Lung (tissue), 12 donors: ENCODE measurements around the gene CEP170B. TPM values are rescaled to one million over a fixed set of nuclear protein-coding genes. Genes with fewer than 3 reads are reported as not detected.

Source experiments
- ATAC-seq: fragments of 200-7000 bp; cut with Tn5 transposase; one replicate; pipeline ENCODE4 v1.9.1; 2020; ENCODE audit warnings: moderate number of reproducible peaks; ENCODE audit not compliant: insufficient read depth, low FRiP score
- DNase-seq, 3 donors: peaks; one replicate each; pipeline ENCODE4 v3.0.0-alpha.2; 2013 to 2017
- H3K27ac ChIP-seq, 2 donors: one replicate each; pipeline ENCODE4 v1.5.1; 2013; ENCODE audit warnings: mild to moderate bottlenecking in 2 of 2, moderate library complexity in 2 of 2, control low read depth in 1 of 2, inconsistent platforms in 1 of 2, low read depth in 1 of 2, low read length in 1 of 2
- H3K27me3 ChIP-seq, 3 donors: one replicate each; pipeline ENCODE4 v1.5.1; 2013; ENCODE audit warnings: low read length in 2 of 3; ENCODE audit not compliant: control insufficient read depth in 3 of 3, insufficient read depth in 3 of 3
- H3K36me3 ChIP-seq, 4 donors: one replicate each; pipeline ENCODE4 v1.5.1; 2013; ENCODE audit warnings: low read length in 4 of 4, mild to moderate bottlenecking in 1 of 4, moderate library complexity in 1 of 4; ENCODE audit not compliant: control insufficient read depth in 4 of 4, insufficient read depth in 4 of 4
- H3K4me1 ChIP-seq, 5 donors: one replicate each; pipeline ENCODE4 v1.5.1; 2013; ENCODE audit warnings: low read length in 5 of 5, mild to moderate bottlenecking in 2 of 5, moderate library complexity in 1 of 5; ENCODE audit not compliant: control insufficient read depth in 5 of 5, insufficient read depth in 5 of 5
- H3K4me3 ChIP-seq: one replicate; pipeline ENCODE4 v1.5.1; 2013; ENCODE audit warnings: mild to moderate bottlenecking, control low read depth, moderate library complexity
- H3K9ac ChIP-seq, 2 donors: one replicate each; pipeline ENCODE4 v1.5.1; 2013; ENCODE audit warnings: low read length in 2 of 2, control low read depth in 1 of 2; ENCODE audit not compliant: insufficient read depth in 1 of 2
- H3K9me3 ChIP-seq, 4 donors: one replicate each; pipeline ENCODE4 v1.5.1; 2013; ENCODE audit warnings: low read length in 3 of 4, mild to moderate bottlenecking in 1 of 4, moderate library complexity in 1 of 4; ENCODE audit not compliant: control insufficient read depth in 4 of 4, insufficient read depth in 3 of 4
- WGBS, 2 donors: extraction: QIAGEN DNeasy Blood & Tissue Kit; methylation state at CpG; one replicate each; pipeline ENCODE4 v1.1.7; 2013; 5-methylcytosine and 5-hydroxymethylcytosine counted together
- polyA plus RNA-seq, 2 donors: library from polyadenylated mRNA; stranded (reverse); fragments of 200-250 nt; gene quantifications; one replicate each; pipeline ENCODE4 v1.2.1, GENCODE V29; 2013
- total RNA-seq, 2 donors: library from RNA; depleted of rRNA in 1 of 2; stranded (reverse); fragments of >200 nt in 1 of 2; gene quantifications; one replicate each; pipeline ENCODE4 v1.2.1, GENCODE V29; 2014 to 2021
- TF ChIP-seq, protein P1 (sequence below): IDR thresholded peaks from 2 replicates; pipeline ENCODE4 v1.5.1; 2012; ENCODE audit warnings: mild to moderate bottlenecking; ENCODE audit errors: control extremely low read depth, extremely low read depth
- donor health status: control.
- donor health status: control.
- donor health status: Bipolar disorder and iron deficiency.
- donor health status: healthy.
- donor health status: DM: yes; HTN: yes; CAD: no.

Gene CEP170B
- total and polyA plus RNA-seq, 4 donors, result 12.1 to 50.3 (median 15.1) TPM

DNA sequence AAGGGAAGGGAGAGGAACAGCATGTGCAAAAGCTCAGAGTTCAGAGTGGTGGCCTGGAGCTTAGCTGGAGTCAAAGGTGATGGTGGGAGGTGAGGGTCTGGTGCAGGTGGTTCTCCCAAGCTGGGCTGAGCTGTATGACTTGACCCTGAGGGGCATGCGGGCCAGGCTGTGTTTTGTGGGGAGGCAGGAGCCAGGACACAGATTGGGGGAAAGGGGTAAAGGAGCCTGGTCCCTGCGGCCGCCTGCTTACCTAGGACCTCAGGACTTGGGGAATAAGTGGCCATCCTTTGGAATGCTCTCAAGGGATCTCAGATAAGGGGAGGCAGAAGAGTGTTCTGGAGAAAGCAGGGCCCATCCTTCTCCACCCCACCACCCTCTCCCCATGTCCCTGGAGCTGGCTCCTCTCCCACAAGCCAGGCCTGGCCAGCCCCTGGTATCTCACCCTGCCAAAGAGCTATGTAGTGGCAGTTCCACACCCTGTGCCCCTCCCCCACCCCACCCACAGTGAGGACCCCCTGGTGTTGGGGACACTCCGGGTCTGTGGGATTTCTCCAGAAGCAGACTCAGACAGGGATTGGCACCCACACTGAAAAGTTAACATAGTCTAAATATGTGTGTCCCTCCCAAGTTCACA, 19.9 kb upstream of the CEP170B start:
- Histone ChIP-seq H3K4me3 (no peak overlapping the region), H3K4me1 (peaks cover 0 to 9% (median 0%) of the 10 kb centered on the region in 5 donors), H3K9me3 (no peaks in the 10 kb centered on the region), H3K27ac (no peak overlapping the region), H3K36me3 (no peaks in the 10 kb centered on the region), H3K27me3 (peaks cover 0 to 53% (median 41%) of the 10 kb centered on the region in 3 donors), H3K9ac (no peak overlapping the region)
- WGBS, 2 donors, result 90 to 93% methylated on average over 4 of the region's 4 CpGs
- TF ChIP-seq, protein P1, sequence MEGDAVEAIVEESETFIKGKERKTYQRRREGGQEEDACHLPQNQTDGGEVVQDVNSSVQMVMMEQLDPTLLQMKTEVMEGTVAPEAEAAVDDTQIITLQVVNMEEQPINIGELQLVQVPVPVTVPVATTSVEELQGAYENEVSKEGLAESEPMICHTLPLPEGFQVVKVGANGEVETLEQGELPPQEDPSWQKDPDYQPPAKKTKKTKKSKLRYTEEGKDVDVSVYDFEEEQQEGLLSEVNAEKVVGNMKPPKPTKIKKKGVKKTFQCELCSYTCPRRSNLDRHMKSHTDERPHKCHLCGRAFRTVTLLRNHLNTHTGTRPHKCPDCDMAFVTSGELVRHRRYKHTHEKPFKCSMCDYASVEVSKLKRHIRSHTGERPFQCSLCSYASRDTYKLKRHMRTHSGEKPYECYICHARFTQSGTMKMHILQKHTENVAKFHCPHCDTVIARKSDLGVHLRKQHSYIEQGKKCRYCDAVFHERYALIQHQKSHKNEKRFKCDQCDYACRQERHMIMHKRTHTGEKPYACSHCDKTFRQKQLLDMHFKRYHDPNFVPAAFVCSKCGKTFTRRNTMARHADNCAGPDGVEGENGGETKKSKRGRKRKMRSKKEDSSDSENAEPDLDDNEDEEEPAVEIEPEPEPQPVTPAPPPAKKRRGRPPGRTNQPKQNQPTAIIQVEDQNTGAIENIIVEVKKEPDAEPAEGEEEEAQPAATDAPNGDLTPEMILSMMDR, result no peak
- DNase-seq (no peak), ATAC-seq (no peak)

DNA sequence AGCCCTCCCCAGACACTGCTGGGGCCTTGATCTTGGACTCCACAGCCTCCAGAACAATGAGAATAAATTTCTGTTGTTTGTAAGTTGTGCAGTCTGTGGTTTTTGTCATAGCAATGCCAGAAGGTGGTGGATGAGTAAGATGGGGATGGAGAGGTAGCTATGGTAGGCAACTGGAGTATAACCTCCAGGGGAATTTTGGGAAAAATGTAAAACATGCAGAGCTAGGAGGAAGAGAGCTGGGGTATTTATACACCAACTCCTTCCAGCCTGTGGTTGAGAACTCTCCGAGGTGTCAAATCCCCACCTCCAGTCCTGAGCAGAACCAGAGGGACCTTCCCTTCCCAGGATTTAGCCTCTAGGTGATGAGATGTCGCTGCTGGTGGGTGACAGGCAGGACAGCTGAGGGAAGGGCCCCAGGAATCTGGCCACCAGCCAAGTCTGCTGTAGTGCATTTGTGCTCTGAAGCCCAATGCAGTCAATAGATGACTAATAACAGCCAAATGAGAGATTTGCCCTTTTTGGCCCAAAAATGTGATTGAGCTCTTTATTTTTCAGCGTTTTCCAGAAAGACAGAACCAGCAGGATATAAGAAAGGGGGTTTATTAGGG, 19.1 kb upstream of the CEP170B start:
- Histone ChIP-seq H3K27me3 (peaks cover 0 to 53% (median 41%) of the 10 kb centered on the region in 3 donors), H3K27ac (no peak overlapping the region), H3K9me3 (no peaks in the 10 kb centered on the region), H3K4me1 (peaks cover 0 to 9% (median 0%) of the 10 kb centered on the region in 5 donors), H3K9ac (no peak overlapping the region), H3K36me3 (no peaks in the 10 kb centered on the region), H3K4me3 (no peak overlapping the region)
- WGBS, 2 donors, result 84 to 86% methylated on average over 3 of the region's 3 CpGs
- DNase-seq (no peak), ATAC-seq (no peak)
- TF ChIP-seq, protein P1, result no peak

DNA sequence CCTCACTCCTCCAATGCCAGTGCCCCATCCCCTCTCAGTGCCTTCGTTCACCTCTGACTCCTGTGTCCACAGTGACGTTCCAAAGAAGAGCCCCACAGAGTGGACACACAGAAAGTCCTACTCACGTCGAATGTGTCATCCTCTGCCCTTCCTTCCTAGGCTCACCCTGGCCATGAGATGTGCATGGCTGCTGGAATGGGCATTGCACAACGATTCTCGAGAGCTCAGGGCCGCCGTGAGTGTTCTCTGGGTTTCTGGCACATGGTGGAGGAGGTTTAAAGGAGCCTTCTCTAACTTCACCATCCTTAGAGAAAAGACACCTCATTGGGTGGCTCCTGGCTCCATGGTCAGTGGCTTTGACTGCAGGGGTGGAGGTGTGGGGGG, 12.8 kb upstream of the CEP170B start:
- H3K4me1 ChIP-seq, result no peaks in the 10 kb centered on the region
- no peak overlapping the region for H3K27ac ChIP-seq
- no peaks in the 10 kb centered on the region for H3K36me3 ChIP-seq
- no peak for ATAC-seq
- no peak overlapping the region for H3K4me3 ChIP-seq
- no peaks in the 10 kb centered on the region for H3K9me3 ChIP-seq
- DNase-seq, result no peak
- H3K27me3 ChIP-seq, result peaks cover 0 to 9% (median 9%) of the 10 kb centered on the region in 3 donors
- TF ChIP-seq, protein P1, result no peak
- 51 to 57% methylated on average over 8 of the region's 8 CpGs for WGBS, 2 donors
- no peak overlapping the region for H3K9ac ChIP-seq
